ENCODE data around the gene ABCB1. TPM values are rescaled to one million over a fixed set of nuclear protein-coding genes. Genes with fewer than 3 reads are reported as not detected.

ABCB1 gene
- total and polyA plus RNA-seq, 2 of the 8 experiments (the other 6 are each of a cell fraction or from before 2014, with no cell fraction given): 0.51 to 1.2 TPM

GRCh38 chr7:87574630-87575029 lies 26.1 kb downstream of the ABCB1 start:
- no peak overlapping the region for H3K4me2 ChIP-seq (ENCODE audit: insufficient read depth in 1 of 2, low read depth in 2 of 2, low read length in 2 of 2)
- no peak overlapping the region for H4K5ac ChIP-seq (ENCODE audit: insufficient read length, low read depth, low read length)
- H2BK20ac ChIP-seq (ENCODE audit: low read length): no peak overlapping the region
- H3K36me3 ChIP-seq (ENCODE audit: control insufficient read depth in 2 of 4, insufficient read depth in 4 of 4, low read length in 3 of 4): no peaks in the 10 kb centered on the region
- H4K91ac ChIP-seq (replicated peaks; ENCODE audit: insufficient read length, low read length): no peak overlapping the region
- no peak overlapping the region for H3K27ac ChIP-seq (ENCODE audit: low read depth, low read length)
- no peaks in the 10 kb centered on the region for H3K79me1 ChIP-seq (ENCODE audit: low read depth, low read length)
- no peak overlapping the region for H3K23ac ChIP-seq (ENCODE audit: insufficient read length)
- 67% methylated on average over 2 of the region's 2 CpGs; no CpG with 5 or more reads in 1 of the 2 experiments for WGBS, 2 experiments (ENCODE audit: extremely low coverage in 1 of 2, insufficient coverage in 1 of 2, insufficient read length in 1 of 2, insufficient replicate concordance in 2 of 2, low coverage in 1 of 2, low lambda C conversion rate in 2 of 2, missing lambda C conversion rate in 1 of 2)
- H3K4me3 ChIP-seq (ENCODE audit: extremely low read depth in 1 of 4, insufficient read depth in 2 of 4, low read depth in 3 of 4, low read length in 4 of 4): no peak overlapping the region
- H4K20me1 ChIP-seq (replicated peaks in 1 of 2; ENCODE audit: control insufficient read depth in 1 of 2, insufficient read depth in 2 of 2, low read length in 2 of 2): no peaks in the 10 kb centered on the region
- no peak overlapping the region for H3K14ac ChIP-seq (ENCODE audit: insufficient read length)
- no peak overlapping the region for H2BK5ac ChIP-seq (ENCODE audit: low read depth, low read length)
- H2AK5ac ChIP-seq (ENCODE audit: low read depth, low read length): no peak overlapping the region
- FAIRE-seq: no peak
- no peak overlapping the region for H2BK120ac ChIP-seq (replicated peaks; ENCODE audit: low read depth, low read length)
- H3K18ac ChIP-seq (ENCODE audit: extremely low read depth, low read length): no peak overlapping the region
- POLR2A ChIA-PET (ENCODE audit: partially characterized antibody): no interaction called here
- H3K79me2 ChIP-seq (ENCODE audit: control insufficient read depth in 1 of 2, insufficient read depth in 2 of 2, low read length in 2 of 2): no peaks in the 10 kb centered on the region
- no peak overlapping the region for H2BK12ac ChIP-seq (ENCODE audit: low read depth, low read length)
- TF ChIP-seq ATF2 (IDR thresholded peaks at IDR 0.05; ENCODE audit: low read length) (no peak), KDM5A (IDR thresholded peaks at IDR 0.05; ENCODE audit: low read length) (no peak), SRF (IDR thresholded peaks at IDR 0.05; ENCODE audit: low read depth, low read length) (no peak), CTBP2 (IDR thresholded peaks at IDR 0.05; ENCODE audit: borderline replicate concordance, insufficient read depth, insufficient read length, low read length) (no peak), RAD21 (IDR thresholded peaks at IDR 0.05 in 1 of 2, conservative IDR thresholded peaks at IDR 0.05 in 1 of 2; ENCODE audit: low read depth in 2 of 2, low read length in 2 of 2) (no peak)
- H2BK15ac ChIP-seq (ENCODE audit: low read length): no peak overlapping the region
- H3K23me2 ChIP-seq (ENCODE audit: low read depth, low read length): no peaks in the 10 kb centered on the region
- H2AFZ ChIP-seq (ENCODE audit: low read length): no peak overlapping the region
- no peaks in the 10 kb centered on the region for H3K9me3 ChIP-seq (ENCODE audit: insufficient read depth in 2 of 2, low read depth in 1 of 2, low read length in 1 of 2)
- no peak overlapping the region for H3K9ac ChIP-seq (replicated peaks in 1 of 4; ENCODE audit: extremely low read depth in 1 of 4, low read depth in 3 of 4, low read length in 3 of 4)
- H3K56ac ChIP-seq (replicated peaks; ENCODE audit: insufficient read length, low read depth, low read length): no peak overlapping the region
- CTCF ChIA-PET (ENCODE audit: partially characterized antibody): interaction anchor here (0.6 to 1.7 kb wide), 3 partner anchors 12 to 300 kb away, joined by 3 to 5 read pairs (median 3); no protein-coding TSS in a partner anchor
- no peak overlapping the region for H4K8ac ChIP-seq (ENCODE audit: extremely low read depth, insufficient read depth, low read length)
- no peaks in the 10 kb centered on the region for H3K27me3 ChIP-seq (replicated peaks in 1 of 4; ENCODE audit: control insufficient read depth in 3 of 4, extremely low read depth in 1 of 4, insufficient read depth in 3 of 4, low read length in 3 of 4)
- H3K4me1 ChIP-seq (replicated peaks in 1 of 4; ENCODE audit: control insufficient read depth in 3 of 4, insufficient read depth in 4 of 4, low read length in 3 of 4): no peaks in the 10 kb centered on the region
- no peak overlapping the region for H3K4ac ChIP-seq (replicated peaks; ENCODE audit: insufficient read length, low read depth, low read length)
- DNase-seq (ENCODE audit: low read depth in 1 of 2, low spot score in 2 of 2): no peak
